ENCODE results near the gene MFSD2B. TPM values are rescaled to one million over a fixed set of nuclear protein-coding genes. Genes with fewer than 3 reads are reported as not detected.

Gene MFSD2B
- total RNA-seq, 2 experiments from 2014 or later = 0.09 to 1.0 TPM

- POLR2A ChIA-PET = no interaction called here
- TF ChIP-seq CTCF (conservative IDR thresholded peaks at IDR 0.05; ENCODE audit: low read length) = no peak
- no peak for TF ChIP-seq EZH2phosphoT487 (IDR thresholded peaks at IDR 0.05; ENCODE audit: borderline replicate concordance, low read depth, low read length)
- no peaks in the 10 kb centered on the region for H3K36me3 ChIP-seq (ENCODE audit: insufficient read depth, low read length)
- CTCF ChIA-PET (ENCODE audit: unreplicated experiment) = interaction anchor here (0.5 kb wide), 1 partner anchor 89 kb away, joined by 3 read pairs; no protein-coding TSS in a partner anchor
- no peaks in the 10 kb centered on the region for H3K9me3 ChIP-seq (ENCODE audit: low read length)
- H4K20me1 ChIP-seq (ENCODE audit: insufficient read depth, low read length) = no peaks in the 10 kb centered on the region
- no peaks in the 10 kb centered on the region for H3K79me2 ChIP-seq (ENCODE audit: insufficient read depth, low read depth, low read length)
- no peak overlapping the region for H3K4me2 ChIP-seq (ENCODE audit: low read length)
- no peak for DNase-seq (ENCODE audit: low spot score)
- H3K27ac ChIP-seq (ENCODE audit: low read depth, low read length, poor library complexity, severe bottlenecking) = no peak overlapping the region
- H3K4me1 ChIP-seq (ENCODE audit: insufficient read depth, low read length, poor library complexity, severe bottlenecking) = no peaks in the 10 kb centered on the region
- BruUV-seq (replicated peaks) = no TSS peak
- H3K4me3 ChIP-seq (ENCODE audit: low read depth, low read length, poor library complexity, severe bottlenecking) = no peak overlapping the region
- no peaks in the 10 kb centered on the region for H3K9me2 ChIP-seq (ENCODE audit: insufficient read depth, low read length)
- intact Hi-C loops (cut with micrococcal nuclease; ENCODE audit: unreplicated experiment) = no loop called here
- no peak overlapping the region for H2AFZ ChIP-seq (ENCODE audit: low read length)
Observed at GRCh38 chr2:24016853-24017703, 7.2 kb downstream of the MFSD2B start.

- H3K4me2 ChIP-seq (ENCODE audit: low read length) = no peak overlapping the region
- no peak overlapping the region for H3K4me3 ChIP-seq (ENCODE audit: low read depth, low read length, poor library complexity, severe bottlenecking)
- no peak overlapping the region for H3K27ac ChIP-seq (ENCODE audit: low read depth, low read length, poor library complexity, severe bottlenecking)
- no peaks in the 10 kb centered on the region for H3K79me2 ChIP-seq (ENCODE audit: insufficient read depth, low read depth, low read length)
- DNase-seq (ENCODE audit: low spot score) = no peak
- no peaks in the 10 kb centered on the region for H3K9me2 ChIP-seq (ENCODE audit: insufficient read depth, low read length)
- H3K9me3 ChIP-seq (ENCODE audit: low read length) = no peaks in the 10 kb centered on the region
- POLR2A ChIA-PET = no interaction called here
- H3K36me3 ChIP-seq (ENCODE audit: insufficient read depth, low read length) = no peaks in the 10 kb centered on the region
- H2AFZ ChIP-seq (ENCODE audit: low read length) = no peak overlapping the region
- CTCF ChIA-PET (ENCODE audit: unreplicated experiment) = interaction anchor here (0.5 kb wide), 1 partner anchor 90 kb away, joined by 3 read pairs; no protein-coding TSS in a partner anchor
- TF ChIP-seq EZH2phosphoT487 (IDR thresholded peaks at IDR 0.05; ENCODE audit: borderline replicate concordance, low read depth, low read length) = no peak
- no peak for TF ChIP-seq CTCF (conservative IDR thresholded peaks at IDR 0.05; ENCODE audit: low read length)
- no peaks in the 10 kb centered on the region for H3K4me1 ChIP-seq (ENCODE audit: insufficient read depth, low read length, poor library complexity, severe bottlenecking)
- intact Hi-C loops (cut with micrococcal nuclease; ENCODE audit: unreplicated experiment) = no loop called here
- H4K20me1 ChIP-seq (ENCODE audit: insufficient read depth, low read length) = no peaks in the 10 kb centered on the region
- no TSS peak for BruUV-seq (replicated peaks)
Observed at GRCh38 chr2:24017711-24018110, 7.8 kb downstream of the MFSD2B start.

GRCh38 chr2:24018241-24018640, 8.4 kb downstream of the MFSD2B start:
- no peak for TF ChIP-seq CTCF (conservative IDR thresholded peaks at IDR 0.05; ENCODE audit: low read length)
- no peak for TF ChIP-seq EZH2phosphoT487 (IDR thresholded peaks at IDR 0.05; ENCODE audit: borderline replicate concordance, low read depth, low read length)
- Histone ChIP-seq H3K79me2 (ENCODE audit: insufficient read depth, low read depth, low read length) (no peaks in the 10 kb centered on the region), H3K27ac (ENCODE audit: low read depth, low read length, poor library complexity, severe bottlenecking) (no peak overlapping the region), H2AFZ (ENCODE audit: low read length) (no peak overlapping the region), H3K9me3 (ENCODE audit: low read length) (no peaks in the 10 kb centered on the region), H3K4me1 (ENCODE audit: insufficient read depth, low read length, poor library complexity, severe bottlenecking) (no peaks in the 10 kb centered on the region), H3K4me2 (ENCODE audit: low read length) (no peak overlapping the region), H3K4me3 (ENCODE audit: low read depth, low read length, poor library complexity, severe bottlenecking) (no peak overlapping the region), H4K20me1 (ENCODE audit: insufficient read depth, low read length) (no peaks in the 10 kb centered on the region), H3K9me2 (ENCODE audit: insufficient read depth, low read length) (no peaks in the 10 kb centered on the region), H3K36me3 (ENCODE audit: insufficient read depth, low read length) (no peaks in the 10 kb centered on the region)
- ChIA-PET POLR2A (no interaction called here), CTCF (ENCODE audit: unreplicated experiment) (no interaction called here)
- DNase-seq (ENCODE audit: low spot score) = no peak
- intact Hi-C loops (cut with micrococcal nuclease; ENCODE audit: unreplicated experiment) = no loop called here
- no TSS peak for BruUV-seq (replicated peaks)
